Osteoblast (primary cell): ENCODE measurements around the gene OSTF1. TPM values are rescaled to one million over a fixed set of nuclear protein-coding genes. Genes with fewer than 3 reads are reported as not detected.
A peak's percentile ranks its signal among the peaks of the same experiment; 100 is the strongest.

Source experiments
- DNase-seq: peaks from one replicate; pipeline ENCODE4 v3.0.0; 2011; ENCODE audit warnings: low spot score, mixed read lengths; ENCODE audit not compliant: insufficient read length; ENCODE audit errors: missing footprints
- H2AFZ ChIP-seq: 2 replicates; pipeline ENCODE4 v1.6.0; 2011; ENCODE audit warnings: mild to moderate bottlenecking, low read length
- H3K27ac ChIP-seq: 2 replicates; pipeline ENCODE4 v1.5.1; 2011; ENCODE audit warnings: mild to moderate bottlenecking, low read depth, low read length, moderate library complexity
- H3K27me3 ChIP-seq: 2 replicates; pipeline ENCODE4 v1.6.0; 2012; ENCODE audit warnings: mild to moderate bottlenecking, control low read depth, inconsistent platforms, low read length, moderate library complexity; ENCODE audit not compliant: insufficient read depth
- H3K36me3 ChIP-seq: 2 replicates; pipeline ENCODE4 v1.5.1; 2011; ENCODE audit warnings: mild to moderate bottlenecking, low read length, control low read depth, moderate library complexity; ENCODE audit not compliant: insufficient read depth
- H3K4me1 ChIP-seq: 2 replicates; pipeline ENCODE4 v1.5.1; 2011; ENCODE audit warnings: mild to moderate bottlenecking, low read length, control low read depth, moderate library complexity; ENCODE audit not compliant: insufficient read depth
- H3K4me2 ChIP-seq: 2 replicates; pipeline ENCODE4 v1.6.0; 2011; ENCODE audit warnings: mild to moderate bottlenecking, low read length; ENCODE audit not compliant: insufficient read depth
- H3K4me3 ChIP-seq: fragments of 200-600 bp; sonication (generic); 3 replicates; pipeline ENCODE4 v1.5.1; 2012; ENCODE audit warnings: mild to moderate bottlenecking, low read length, inconsistent platforms; ENCODE audit not compliant: insufficient read depth
- H3K79me2 ChIP-seq: 2 replicates; pipeline ENCODE4 v1.6.0; 2012; ENCODE audit warnings: mild to moderate bottlenecking, low read length, control low read depth, inconsistent platforms; ENCODE audit not compliant: insufficient read depth
- H3K9me3 ChIP-seq: 2 replicates; pipeline ENCODE4 v1.5.1; 2011; ENCODE audit warnings: low read depth, low read length, control low read depth
- H4K20me1 ChIP-seq: 2 replicates; pipeline ENCODE4 v1.6.0; 2012; ENCODE audit warnings: mild to moderate bottlenecking, low read length, control low read depth; ENCODE audit not compliant: insufficient read depth
- CTCF ChIP-seq: IDR thresholded peaks from 2 replicates; pipeline ENCODE4 v1.5.1; 2011; ENCODE audit warnings: mild to moderate bottlenecking, low read depth, low read length, moderate library complexity; ENCODE audit errors: extremely low read depth
- total RNA-seq: library from RNA; depleted of rRNA; stranded (reverse); fragments of >200 nt; gene quantifications from 2 replicates; pipeline ENCODE4 v1.2.3, GENCODE V29; 2012

The OSTF1 gene
- 30.0 and 35.1 TPM in 2 replicates for total RNA-seq

- peaks cover 15% of the 10 kb centered on the region for H4K20me1 ChIP-seq
- peak within 1 kb of the TSS; percentile 97 for H2AFZ ChIP-seq
- peak; percentile 98 for DNase-seq
- H3K9me3 ChIP-seq = no peaks in the 10 kb centered on the region
- no peak for TF ChIP-seq CTCF
- peak within 1 kb of the TSS; percentile 94 for H3K4me2 ChIP-seq
- peaks cover 58% of the 10 kb centered on the region for H3K79me2 ChIP-seq
- H3K27me3 ChIP-seq = no peaks in the 10 kb centered on the region
- no peaks in the 10 kb centered on the region for H3K36me3 ChIP-seq
- H3K4me1 ChIP-seq = peaks cover 18% of the 10 kb centered on the region
- H3K27ac ChIP-seq = peak within 1 kb of the TSS; percentile 85
- H3K4me3 ChIP-seq = peak within 1 kb of the TSS; percentile 95
These were observed at the start of gene OSTF1, which contains the start of gene NMRK1 for GRCh38 chr9:75087824-75088645. OSTF1 (plus strand) TSS chr9:75088514; CDS start chr9:75088693, 179 bp downstream. NMRK1 (minus strand) TSS chr9:75088155; CDS start chr9:75083115, 5,040 bp downstream.

GRCh38 chr9:75039009-75039408, 49.3 kb upstream of the OSTF1 start:
- Histone ChIP-seq H3K27ac (peak overlapping the region; percentile 70), H4K20me1 (no peaks in the 10 kb centered on the region), H3K9me3 (no peaks in the 10 kb centered on the region), H3K27me3 (peaks cover 3% of the 10 kb centered on the region), H2AFZ (peak overlapping the region; percentile 75), H3K36me3 (no peaks in the 10 kb centered on the region), H3K4me2 (peak overlapping the region; percentile 47), H3K79me2 (no peaks in the 10 kb centered on the region), H3K4me3 (no peak overlapping the region), H3K4me1 (peaks cover 23% of the 10 kb centered on the region)
- TF ChIP-seq CTCF = no peak
- DNase-seq = peak; percentile 73

DNA sequence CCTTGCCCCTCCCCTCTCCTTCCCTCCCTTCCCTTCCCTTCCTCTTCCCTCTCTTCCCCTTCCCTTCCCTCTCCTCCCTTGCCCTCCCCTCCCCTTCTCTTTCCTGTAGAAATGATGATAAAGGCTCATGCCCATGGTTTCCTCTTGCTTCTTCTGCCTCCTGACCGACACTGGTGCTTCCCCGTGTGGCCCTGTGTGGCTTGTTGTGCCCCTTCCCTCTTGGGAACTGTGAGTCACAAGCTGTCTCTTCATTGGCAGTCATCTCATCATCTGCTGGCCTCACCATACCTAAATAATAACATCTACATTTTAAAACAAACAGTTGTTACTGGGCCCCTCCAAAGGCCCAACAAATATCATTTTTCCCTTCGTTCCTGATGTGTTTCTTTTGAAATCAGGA, 48.5 kb upstream of the OSTF1 start:
- peaks cover 23% of the 10 kb centered on the region for H3K4me1 ChIP-seq
- peak overlapping the region; percentile 75 for H2AFZ ChIP-seq
- H3K27ac ChIP-seq = peak overlapping the region; percentile 70
- H3K79me2 ChIP-seq = no peaks in the 10 kb centered on the region
- H3K36me3 ChIP-seq = no peaks in the 10 kb centered on the region
- DNase-seq = no peak
- no peaks in the 10 kb centered on the region for H4K20me1 ChIP-seq
- peak overlapping the region; percentile 23 for H3K4me2 ChIP-seq
- H3K9me3 ChIP-seq = no peaks in the 10 kb centered on the region
- H3K27me3 ChIP-seq = peaks cover 3% of the 10 kb centered on the region
- TF ChIP-seq CTCF = no peak
- no peak overlapping the region for H3K4me3 ChIP-seq

GRCh38 chr9:75041041-75041440, 47.3 kb upstream of the OSTF1 start:
- no peak overlapping the region for H3K4me2 ChIP-seq
- no peak overlapping the region for H3K27ac ChIP-seq
- peak; percentile 69 for DNase-seq
- no peaks in the 10 kb centered on the region for H3K79me2 ChIP-seq
- H2AFZ ChIP-seq = no peak overlapping the region
- peaks cover 9% of the 10 kb centered on the region for H3K27me3 ChIP-seq
- TF ChIP-seq CTCF = no peak
- no peaks in the 10 kb centered on the region for H3K36me3 ChIP-seq
- no peak overlapping the region for H3K4me3 ChIP-seq
- H4K20me1 ChIP-seq = no peaks in the 10 kb centered on the region
- H3K4me1 ChIP-seq = peaks cover 23% of the 10 kb centered on the region
- no peaks in the 10 kb centered on the region for H3K9me3 ChIP-seq
